Upper lobe of left lung (tissue), 4 donors: ENCODE data around the gene MAEL.

Experiments used
- CTCF ChIP-seq, 6 experiments: fragments of 450-650 bp in 4 of 6; fragments of 200-600 bp in 2 of 6; sonication (generic) in 2 of 6; IDR thresholded peaks; one replicate each; pipeline ENCODE4 v1.5.1; 2016 to 2019; ENCODE audit warnings: antibody characterized with exemption in 6 of 6
- EP300 ChIP-seq, 4 donors: sonication (generic); formaldehyde crosslinking; IDR thresholded peaks; one replicate each; pipeline ENCODE4 v1.5.1; 2017; ENCODE audit warnings: antibody characterized with exemption in 4 of 4, control low read depth in 2 of 4
- POLR2A ChIP-seq, 4 donors: fragments of 450-650 bp; IDR thresholded peaks; one replicate each; pipeline ENCODE4 v1.5.1; 2016 to 2017; ENCODE audit warnings: antibody characterized with exemption in 4 of 4, mild to moderate bottlenecking in 2 of 4
- POLR2AphosphoS5 ChIP-seq, 2 donors: sonication (generic); formaldehyde crosslinking; IDR thresholded peaks; one replicate each; pipeline ENCODE4 v1.5.1; 2017; ENCODE audit warnings: antibody characterized with exemption in 2 of 2

- no peak for TF ChIP-seq CTCF (IDR thresholded peaks at IDR 0.05)
- TF ChIP-seq POLR2AphosphoS5 (IDR thresholded peaks at IDR 0.05): no peak
- TF ChIP-seq POLR2A (IDR thresholded peaks at IDR 0.05): no peak
- no peak for TF ChIP-seq EP300 (IDR thresholded peaks at IDR 0.05)
Measured at GRCh38 chr1:166960858-166961474, 28.1 kb upstream of the MAEL start.
